Measurements from ENCODE around the gene AGAP4. TPM values are rescaled to one million over a fixed set of nuclear protein-coding genes. Genes with fewer than 3 reads are reported as not detected.
"Not testable (repeated sequence)": the region's sequence is repeated elsewhere in the genome, so short reads cannot be mapped to it uniquely, and the experiment has no call there.

AGAP4 gene
- total and polyA plus RNA-seq, 2 of the 8 experiments (the other 6 are each of a cell fraction or from before 2014, with no cell fraction given), result 13.5 to 13.9 TPM

DNA sequence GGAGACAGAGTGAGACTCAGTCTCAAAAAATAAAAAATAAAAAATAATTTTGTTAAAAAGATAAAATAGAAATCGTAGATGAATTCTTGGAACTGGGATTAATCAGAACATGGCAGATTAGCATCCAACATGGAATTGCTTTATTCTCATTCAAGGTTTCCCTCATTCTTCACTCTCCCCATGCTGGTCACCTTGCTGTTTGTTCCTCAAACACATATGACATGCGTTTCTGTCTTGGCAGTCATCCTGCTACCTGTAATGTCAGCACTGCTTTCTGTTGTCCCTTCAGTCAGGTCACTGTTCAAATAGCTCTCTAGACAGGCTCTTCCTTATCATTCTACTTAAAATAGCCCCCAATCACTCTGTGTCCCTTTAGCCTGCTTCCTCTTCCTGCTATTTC lies 24.4 kb downstream of the AGAP4 start:
- POLR2A ChIA-PET (ENCODE audit: partially characterized antibody); H4K20me1 ChIP-seq (replicated peaks in 1 of 2; ENCODE audit: control insufficient read depth in 1 of 2, insufficient read depth in 2 of 2, low read length in 2 of 2); H2AK5ac ChIP-seq (ENCODE audit: low read depth, low read length); H3K9me3 ChIP-seq (ENCODE audit: insufficient read depth in 2 of 2, low read depth in 1 of 2, low read length in 1 of 2); H3K27me3 ChIP-seq (replicated peaks in 1 of 4; ENCODE audit: control insufficient read depth in 3 of 4, extremely low read depth in 1 of 4, insufficient read depth in 3 of 4, low read length in 3 of 4); FAIRE-seq; DNase-seq (ENCODE audit: low read depth in 1 of 2, low spot score in 2 of 2); H2BK5ac ChIP-seq (ENCODE audit: low read depth, low read length); H3K23me2 ChIP-seq (ENCODE audit: low read depth, low read length); H4K91ac ChIP-seq (replicated peaks; ENCODE audit: insufficient read length, low read length); H3K36me3 ChIP-seq (ENCODE audit: control insufficient read depth in 2 of 4, insufficient read depth in 4 of 4, low read length in 3 of 4); H3K4ac ChIP-seq (replicated peaks; ENCODE audit: insufficient read length, low read depth, low read length); H4K8ac ChIP-seq (ENCODE audit: extremely low read depth, insufficient read depth, low read length); H3K9ac ChIP-seq (replicated peaks in 1 of 4; ENCODE audit: extremely low read depth in 1 of 4, low read depth in 3 of 4, low read length in 3 of 4); H2AFZ ChIP-seq (ENCODE audit: low read length); H2BK120ac ChIP-seq (replicated peaks; ENCODE audit: low read depth, low read length); H3K4me1 ChIP-seq (replicated peaks in 1 of 4; ENCODE audit: control insufficient read depth in 3 of 4, insufficient read depth in 4 of 4, low read length in 3 of 4); H3K23ac ChIP-seq (ENCODE audit: insufficient read length); H3K79me1 ChIP-seq (ENCODE audit: low read depth, low read length); H2BK20ac ChIP-seq (ENCODE audit: low read length); H2BK15ac ChIP-seq (ENCODE audit: low read length); H3K79me2 ChIP-seq (ENCODE audit: control insufficient read depth in 1 of 2, insufficient read depth in 2 of 2, low read length in 2 of 2); H2BK12ac ChIP-seq (ENCODE audit: low read depth, low read length); H3K4me3 ChIP-seq (ENCODE audit: extremely low read depth in 1 of 4, insufficient read depth in 2 of 4, low read depth in 3 of 4, low read length in 4 of 4); CTCF ChIA-PET (ENCODE audit: partially characterized antibody); H3K18ac ChIP-seq (ENCODE audit: extremely low read depth, low read length); H3K14ac ChIP-seq (ENCODE audit: insufficient read length); H4K5ac ChIP-seq (ENCODE audit: insufficient read length, low read depth, low read length); H3K4me2 ChIP-seq (ENCODE audit: insufficient read depth in 1 of 2, low read depth in 2 of 2, low read length in 2 of 2); H3K56ac ChIP-seq (replicated peaks; ENCODE audit: insufficient read length, low read depth, low read length); H3K27ac ChIP-seq (ENCODE audit: low read depth, low read length): not testable (repeated sequence)
- 100% methylated on average over 1 of the region's 2 CpGs; no CpG with 5 or more reads in 1 of the 2 experiments for WGBS, 2 experiments (ENCODE audit: extremely low coverage in 1 of 2, insufficient coverage in 1 of 2, insufficient read length in 1 of 2, insufficient replicate concordance in 2 of 2, low coverage in 1 of 2, low lambda C conversion rate in 2 of 2, missing lambda C conversion rate in 1 of 2)

DNA sequence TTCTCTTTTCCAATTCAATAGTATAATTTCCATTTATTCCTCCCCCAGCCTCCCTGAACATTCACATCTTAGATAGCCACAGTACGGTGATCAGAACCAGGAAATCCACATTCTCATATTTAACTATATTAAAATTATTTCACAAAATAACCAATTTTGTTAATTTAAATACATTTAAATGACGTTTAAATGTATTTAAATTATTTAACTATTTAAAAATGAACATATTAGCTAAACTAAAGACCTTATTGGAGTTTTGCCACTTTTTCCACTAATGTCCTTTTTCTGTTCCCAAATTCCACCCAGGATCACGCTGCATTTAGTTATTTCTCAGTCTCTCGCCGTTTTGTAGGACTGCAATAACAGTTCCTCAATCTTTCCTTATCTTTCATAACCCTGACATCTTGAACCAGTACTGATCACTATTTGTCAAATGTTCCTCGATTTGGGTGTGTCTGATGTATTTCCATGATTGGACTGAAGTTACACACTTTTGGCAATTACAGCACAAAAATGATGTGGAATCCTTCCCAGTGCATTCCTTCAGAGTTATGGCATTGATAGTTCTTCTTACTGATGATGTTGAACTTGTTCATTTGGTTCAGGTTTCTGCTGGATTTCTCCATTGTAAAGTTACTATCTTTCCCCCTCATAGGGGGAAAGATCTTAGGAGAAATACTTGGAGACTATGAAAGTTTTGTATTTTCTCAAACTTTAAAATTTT lies 27.0 kb downstream of the AGAP4 start:
- H2BK15ac ChIP-seq (ENCODE audit: low read length); POLR2A ChIA-PET (ENCODE audit: partially characterized antibody); H4K5ac ChIP-seq (ENCODE audit: insufficient read length, low read depth, low read length); DNase-seq (ENCODE audit: low read depth in 1 of 2, low spot score in 2 of 2); H3K36me3 ChIP-seq (ENCODE audit: control insufficient read depth in 2 of 4, insufficient read depth in 4 of 4, low read length in 3 of 4); H3K23ac ChIP-seq (ENCODE audit: insufficient read length); H3K56ac ChIP-seq (replicated peaks; ENCODE audit: insufficient read length, low read depth, low read length); H2AK5ac ChIP-seq (ENCODE audit: low read depth, low read length); H3K4me3 ChIP-seq (ENCODE audit: extremely low read depth in 1 of 4, insufficient read depth in 2 of 4, low read depth in 3 of 4, low read length in 4 of 4); H3K79me1 ChIP-seq (ENCODE audit: low read depth, low read length); H2BK12ac ChIP-seq (ENCODE audit: low read depth, low read length); H2AFZ ChIP-seq (ENCODE audit: low read length); H3K4me1 ChIP-seq (replicated peaks in 1 of 4; ENCODE audit: control insufficient read depth in 3 of 4, insufficient read depth in 4 of 4, low read length in 3 of 4); H2BK120ac ChIP-seq (replicated peaks; ENCODE audit: low read depth, low read length); H3K14ac ChIP-seq (ENCODE audit: insufficient read length); H4K8ac ChIP-seq (ENCODE audit: extremely low read depth, insufficient read depth, low read length); H4K91ac ChIP-seq (replicated peaks; ENCODE audit: insufficient read length, low read length); H3K23me2 ChIP-seq (ENCODE audit: low read depth, low read length); H3K79me2 ChIP-seq (ENCODE audit: control insufficient read depth in 1 of 2, insufficient read depth in 2 of 2, low read length in 2 of 2); H3K18ac ChIP-seq (ENCODE audit: extremely low read depth, low read length); H2BK5ac ChIP-seq (ENCODE audit: low read depth, low read length); H2BK20ac ChIP-seq (ENCODE audit: low read length); FAIRE-seq; H3K27me3 ChIP-seq (replicated peaks in 1 of 4; ENCODE audit: control insufficient read depth in 3 of 4, extremely low read depth in 1 of 4, insufficient read depth in 3 of 4, low read length in 3 of 4); H3K27ac ChIP-seq (ENCODE audit: low read depth, low read length); CTCF ChIA-PET (ENCODE audit: partially characterized antibody); H3K4ac ChIP-seq (replicated peaks; ENCODE audit: insufficient read length, low read depth, low read length); H3K4me2 ChIP-seq (ENCODE audit: insufficient read depth in 1 of 2, low read depth in 2 of 2, low read length in 2 of 2); H3K9ac ChIP-seq (replicated peaks in 1 of 4; ENCODE audit: extremely low read depth in 1 of 4, low read depth in 3 of 4, low read length in 3 of 4); H4K20me1 ChIP-seq (replicated peaks in 1 of 2; ENCODE audit: control insufficient read depth in 1 of 2, insufficient read depth in 2 of 2, low read length in 2 of 2): not testable (repeated sequence)
- WGBS, 2 experiments (ENCODE audit: extremely low coverage in 1 of 2, insufficient coverage in 1 of 2, insufficient read length in 1 of 2, insufficient replicate concordance in 2 of 2, low coverage in 1 of 2, low lambda C conversion rate in 2 of 2, missing lambda C conversion rate in 1 of 2), result 80% methylated on average over 6 of the region's 6 CpGs; no CpG with 5 or more reads in 1 of the 2 experiments
- H3K9me3 ChIP-seq (ENCODE audit: insufficient read depth in 2 of 2, low read depth in 1 of 2, low read length in 1 of 2), result peaks cover 9 to 12% of the 10 kb centered on the region in 2 experiments; a peak in 3 of 4 replicates

All from H1 (cell line).